Central memory CD8-positive, alpha-beta T cell (primary cell): ENCODE measurements around the gene PDZD7.

Experiments
- ATAC-seq: fragments of 150-1000 bp; cut with Tn5 transposase; replicated peaks from 2 replicates; pipeline ENCODE4 v1.10.0; 2022; ENCODE audit warnings: mild to moderate bottlenecking, moderate FRiP score, moderate number of reproducible peaks; ENCODE audit not compliant: poor library complexity, severe bottlenecking; ENCODE audit errors: extremely low read depth
- DNase-seq, 2 donors: peaks; one replicate each; pipeline ENCODE4 v3.0.0; 2021; ENCODE audit warnings: low spot score in 2 of 2
- H3K27ac Mint-ChIP-seq: one replicate; pipeline ENCODE4 v1.8.0; 2022; ENCODE audit warnings: low read depth, mild to moderate bottlenecking, moderate library complexity, mixed read lengths
- H3K27me3 Mint-ChIP-seq: one replicate; pipeline ENCODE4 v1.8.0; 2022; ENCODE audit warnings: mixed read lengths
- H3K36me3 Mint-ChIP-seq: one replicate; pipeline ENCODE4 v1.8.0; 2022; ENCODE audit warnings: mild to moderate bottlenecking, moderate library complexity, mixed read lengths; ENCODE audit not compliant: insufficient read depth
- H3K4me1 Mint-ChIP-seq: one replicate; pipeline ENCODE4 v1.8.0; 2022; ENCODE audit warnings: mixed read lengths
- H3K4me3 Mint-ChIP-seq: one replicate; pipeline ENCODE4 v1.8.0; 2022; ENCODE audit warnings: mild to moderate bottlenecking, moderate library complexity, mixed read lengths
- H3K9me3 Mint-ChIP-seq: one replicate; pipeline ENCODE4 v1.8.0; 2022; ENCODE audit warnings: mixed read lengths

PDZD7 gene

GRCh38 chr10:101008823-101009423 is 22.0 kb downstream of the PDZD7 start:
- DNase-seq: no peak
- no peaks in the 10 kb centered on the region for H3K27me3 Mint-ChIP-seq
- peaks cover 12% of the 10 kb centered on the region for H3K4me1 Mint-ChIP-seq
- H3K4me3 Mint-ChIP-seq: no peak overlapping the region
- H3K9me3 Mint-ChIP-seq: no peaks in the 10 kb centered on the region
- no peak overlapping the region for H3K27ac Mint-ChIP-seq
- ATAC-seq: no peak
- no peaks in the 10 kb centered on the region for H3K36me3 Mint-ChIP-seq

GRCh38 chr10:101007915-101008822 is 22.8 kb downstream of the PDZD7 start:
- Mint-ChIP-seq H3K4me3 (no peak overlapping the region), H3K27ac (no peak overlapping the region), H3K9me3 (no peaks in the 10 kb centered on the region), H3K27me3 (no peaks in the 10 kb centered on the region), H3K36me3 (no peaks in the 10 kb centered on the region), H3K4me1 (peaks cover 7% of the 10 kb centered on the region)
- ATAC-seq (no peak), DNase-seq (no peak)

- Mint-ChIP-seq H3K9me3 (no peaks in the 10 kb centered on the region), H3K27me3 (no peaks in the 10 kb centered on the region), H3K27ac (no peak overlapping the region), H3K36me3 (no peaks in the 10 kb centered on the region), H3K4me1 (no peaks in the 10 kb centered on the region), H3K4me3 (no peak overlapping the region)
- no peak for ATAC-seq
- no peak for DNase-seq
Observed at GRCh38 chr10:101007099-101007711, 23.7 kb downstream of the PDZD7 start.

- no peak overlapping the region for H3K4me3 Mint-ChIP-seq
- no peak for DNase-seq
- no peaks in the 10 kb centered on the region for H3K9me3 Mint-ChIP-seq
- H3K27ac Mint-ChIP-seq: no peak overlapping the region
- no peaks in the 10 kb centered on the region for H3K36me3 Mint-ChIP-seq
- no peak for ATAC-seq
- H3K4me1 Mint-ChIP-seq: no peaks in the 10 kb centered on the region
- no peaks in the 10 kb centered on the region for H3K27me3 Mint-ChIP-seq
Observed at GRCh38 chr10:101006593-101007098, 24.3 kb downstream of the PDZD7 start.

- no peak overlapping the region for H3K27ac Mint-ChIP-seq
- DNase-seq: no peak
- no peaks in the 10 kb centered on the region for H3K27me3 Mint-ChIP-seq
- H3K9me3 Mint-ChIP-seq: no peaks in the 10 kb centered on the region
- H3K4me1 Mint-ChIP-seq: peaks cover 3% of the 10 kb centered on the region
- H3K4me3 Mint-ChIP-seq: no peak overlapping the region
- ATAC-seq: no peak
- peaks cover 2% of the 10 kb centered on the region for H3K36me3 Mint-ChIP-seq
Observed at GRCh38 chr10:101005869-101006567, 24.9 kb downstream of the PDZD7 start.

- DNase-seq: no peak
- Mint-ChIP-seq H3K27me3 (no peaks in the 10 kb centered on the region), H3K4me3 (no peak overlapping the region), H3K4me1 (peaks cover 6% of the 10 kb centered on the region), H3K27ac (no peak overlapping the region), H3K9me3 (no peaks in the 10 kb centered on the region), H3K36me3 (peaks cover 5% of the 10 kb centered on the region)
- ATAC-seq: no peak
Observed at GRCh38 chr10:101005361-101005760, 25.6 kb downstream of the PDZD7 start.

- H3K36me3 Mint-ChIP-seq: peaks cover 8% of the 10 kb centered on the region
- peaks cover 9% of the 10 kb centered on the region for H3K4me1 Mint-ChIP-seq
- H3K27ac Mint-ChIP-seq: no peak overlapping the region
- ATAC-seq (no peak), DNase-seq (no peak)
- no peaks in the 10 kb centered on the region for H3K27me3 Mint-ChIP-seq
- no peaks in the 10 kb centered on the region for H3K9me3 Mint-ChIP-seq
- H3K4me3 Mint-ChIP-seq: no peak overlapping the region
Observed at GRCh38 chr10:101003639-101004206, 27.2 kb downstream of the PDZD7 start.

GRCh38 chr10:101002456-101002855 is 28.5 kb downstream of the PDZD7 start:
- Mint-ChIP-seq H3K27me3 (no peaks in the 10 kb centered on the region), H3K4me3 (no peak overlapping the region), H3K4me1 (peaks cover 19% of the 10 kb centered on the region), H3K36me3 (peaks cover 9% of the 10 kb centered on the region), H3K27ac (no peak overlapping the region), H3K9me3 (no peaks in the 10 kb centered on the region)
- ATAC-seq (no peak), DNase-seq (no peak)

- DNase-seq (no peak), ATAC-seq (no peak)
- peaks cover 19% of the 10 kb centered on the region for H3K4me1 Mint-ChIP-seq
- H3K27ac Mint-ChIP-seq: no peak overlapping the region
- no peaks in the 10 kb centered on the region for H3K27me3 Mint-ChIP-seq
- H3K36me3 Mint-ChIP-seq: peaks cover 9% of the 10 kb centered on the region
- H3K9me3 Mint-ChIP-seq: no peaks in the 10 kb centered on the region
- H3K4me3 Mint-ChIP-seq: no peak overlapping the region
Observed at GRCh38 chr10:101001659-101002035, 29.3 kb downstream of the PDZD7 start.

- Mint-ChIP-seq H3K27me3 (no peaks in the 10 kb centered on the region), H3K4me1 (peaks cover 25% of the 10 kb centered on the region), H3K27ac (no peak overlapping the region), H3K9me3 (no peaks in the 10 kb centered on the region), H3K36me3 (peaks cover 12% of the 10 kb centered on the region), H3K4me3 (peak overlapping the region; percentile 67)
- DNase-seq (no peak), ATAC-seq (no peak)
Observed at GRCh38 chr10:101000915-101001658, 29.8 kb downstream of the PDZD7 start.

GRCh38 chr10:101000127-101000914 is 30.6 kb downstream of the PDZD7 start:
- no peak overlapping the region for H3K27ac Mint-ChIP-seq
- peak overlapping the region; percentile 67 for H3K4me3 Mint-ChIP-seq
- no peaks in the 10 kb centered on the region for H3K9me3 Mint-ChIP-seq
- no peaks in the 10 kb centered on the region for H3K27me3 Mint-ChIP-seq
- peaks cover 25% of the 10 kb centered on the region for H3K4me1 Mint-ChIP-seq
- ATAC-seq: no peak
- DNase-seq: no peak
- peaks cover 12% of the 10 kb centered on the region for H3K36me3 Mint-ChIP-seq
